Measurements from ENCODE around the gene GRHL3. TPM values are rescaled to one million over a fixed set of nuclear protein-coding genes. Genes with fewer than 3 reads are reported as not detected.

Gene GRHL3
- total and polyA plus RNA-seq, 7 donors = 0.23 to 0.63 TPM; not detected in 5

DNA sequence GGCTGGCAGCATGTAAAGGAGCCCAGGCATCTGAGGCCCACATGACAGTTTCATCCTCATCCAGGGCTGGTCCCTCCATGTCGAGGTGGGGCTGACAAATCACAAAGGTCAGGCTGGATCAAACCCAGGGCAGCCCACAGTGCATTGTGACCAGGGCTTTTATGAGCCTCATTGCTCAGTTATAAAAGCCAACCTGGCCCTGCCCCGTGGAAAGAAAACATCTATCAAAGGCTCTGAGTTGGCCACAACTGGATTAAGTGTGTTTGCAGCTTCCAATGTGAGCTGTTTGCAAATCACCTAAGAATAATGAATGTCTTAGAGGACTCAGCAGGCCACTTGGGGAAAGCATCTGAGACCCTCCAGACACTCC is 45.4 kb downstream of the GRHL3 start:
- TF ChIP-seq POLR2AphosphoS5 (IDR thresholded peaks at IDR 0.05) (no peak), POLR2A (IDR thresholded peaks at IDR 0.05) (no peak)
- TF ChIP-seq, protein P1, sequence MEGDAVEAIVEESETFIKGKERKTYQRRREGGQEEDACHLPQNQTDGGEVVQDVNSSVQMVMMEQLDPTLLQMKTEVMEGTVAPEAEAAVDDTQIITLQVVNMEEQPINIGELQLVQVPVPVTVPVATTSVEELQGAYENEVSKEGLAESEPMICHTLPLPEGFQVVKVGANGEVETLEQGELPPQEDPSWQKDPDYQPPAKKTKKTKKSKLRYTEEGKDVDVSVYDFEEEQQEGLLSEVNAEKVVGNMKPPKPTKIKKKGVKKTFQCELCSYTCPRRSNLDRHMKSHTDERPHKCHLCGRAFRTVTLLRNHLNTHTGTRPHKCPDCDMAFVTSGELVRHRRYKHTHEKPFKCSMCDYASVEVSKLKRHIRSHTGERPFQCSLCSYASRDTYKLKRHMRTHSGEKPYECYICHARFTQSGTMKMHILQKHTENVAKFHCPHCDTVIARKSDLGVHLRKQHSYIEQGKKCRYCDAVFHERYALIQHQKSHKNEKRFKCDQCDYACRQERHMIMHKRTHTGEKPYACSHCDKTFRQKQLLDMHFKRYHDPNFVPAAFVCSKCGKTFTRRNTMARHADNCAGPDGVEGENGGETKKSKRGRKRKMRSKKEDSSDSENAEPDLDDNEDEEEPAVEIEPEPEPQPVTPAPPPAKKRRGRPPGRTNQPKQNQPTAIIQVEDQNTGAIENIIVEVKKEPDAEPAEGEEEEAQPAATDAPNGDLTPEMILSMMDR (IDR thresholded peaks at IDR 0.05) = no peak
- DNase-seq = no peak
- Histone ChIP-seq H3K36me3 (peaks cover 0 to 23% (median 2%) of the 10 kb centered on the region in 4 donors), H3K9me3 (no peaks in the 10 kb centered on the region), H3K4me3 (no peak overlapping the region), H3K27me3 (no peaks in the 10 kb centered on the region), H3K4me1 (no peaks in the 10 kb centered on the region), H3K27ac (peak overlapping the region in 1 of 4 donors; percentile 47)
- 12 to 53% methylated on average over 2 of the region's 2 CpGs for WGBS, 2 donors
- intact Hi-C loops (cut with DNase I) = no loop called here

DNA sequence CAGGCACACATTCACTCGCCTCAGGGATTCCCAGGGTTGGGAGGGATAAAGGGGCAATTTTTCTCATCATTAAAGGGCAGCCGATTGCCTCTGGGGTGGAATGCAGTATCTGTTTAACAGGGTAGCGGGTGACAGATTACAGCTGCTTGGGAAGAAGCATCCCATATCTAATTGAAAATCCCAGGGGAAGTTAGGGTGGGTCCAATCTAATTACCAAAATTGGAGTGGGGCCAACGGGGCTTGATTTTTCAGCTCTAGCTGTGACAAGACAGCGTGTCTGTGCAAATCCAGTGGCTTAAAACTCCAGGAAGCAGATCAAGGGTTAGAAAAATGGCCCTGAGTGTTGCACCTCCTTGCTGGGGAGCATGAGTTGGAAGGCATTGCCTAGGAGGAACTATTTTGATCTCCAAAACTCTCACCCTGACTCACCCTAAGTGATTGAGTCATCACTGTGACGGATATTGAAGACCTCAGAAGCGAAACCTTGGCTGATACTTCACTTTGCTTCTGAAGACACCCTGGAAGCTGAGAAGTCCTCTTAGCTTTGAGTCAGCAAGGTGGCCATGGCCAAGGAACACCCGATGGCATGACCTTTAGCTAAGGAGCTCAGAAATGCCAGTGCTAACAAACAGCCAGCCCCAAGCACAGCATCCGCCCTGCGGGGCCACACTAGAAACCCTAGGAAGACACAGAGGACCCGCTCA is 46.0 kb downstream of the GRHL3 start:
- intact Hi-C loops (cut with DNase I) = no loop called here
- H3K36me3 ChIP-seq = peaks cover 0 to 21% (median 0%) of the 10 kb centered on the region in 4 donors
- no peaks in the 10 kb centered on the region for H3K27me3 ChIP-seq
- TF ChIP-seq, protein P1 (IDR thresholded peaks at IDR 0.05) = no peak
- TF ChIP-seq POLR2A (IDR thresholded peaks at IDR 0.05) (no peak), POLR2AphosphoS5 (IDR thresholded peaks at IDR 0.05) (no peak), EP300 (IDR thresholded peaks at IDR 0.05) (no peak)
- no peaks in the 10 kb centered on the region for H3K9me3 ChIP-seq
- peak overlapping the region in 1 of 4 donors; percentile 47 for H3K27ac ChIP-seq
- DNase-seq = peak; percentile 69
- no peaks in the 10 kb centered on the region for H3K4me1 ChIP-seq
- WGBS, 2 donors = 51 to 71% methylated on average over 11 of the region's 11 CpGs
- no peak overlapping the region for H3K4me3 ChIP-seq

DNA sequence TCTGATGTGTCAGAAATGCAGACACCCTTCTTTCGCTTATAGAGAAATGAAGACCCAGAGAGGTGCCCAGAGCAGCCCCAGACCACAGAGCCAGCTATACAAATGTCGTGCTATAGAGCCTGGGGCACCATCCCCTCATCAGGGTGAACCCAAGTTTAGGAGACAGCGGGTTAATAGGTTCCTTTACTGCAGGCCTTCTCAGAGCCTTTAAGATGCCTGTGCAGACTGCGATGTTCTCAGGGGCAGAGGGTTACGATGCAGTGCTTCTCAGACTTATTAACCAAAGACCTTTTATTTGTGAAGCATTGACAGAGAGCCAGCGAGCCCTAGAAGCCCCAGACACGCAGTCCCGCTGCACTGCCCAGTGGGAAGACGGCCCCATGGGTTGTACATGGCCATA is 47.5 kb downstream of the GRHL3 start:
- WGBS, 2 donors = 59 to 86% methylated on average over 9 of the region's 9 CpGs
- H3K27ac ChIP-seq = no peak overlapping the region
- intact Hi-C loops (cut with DNase I) = no loop called here

DNA sequence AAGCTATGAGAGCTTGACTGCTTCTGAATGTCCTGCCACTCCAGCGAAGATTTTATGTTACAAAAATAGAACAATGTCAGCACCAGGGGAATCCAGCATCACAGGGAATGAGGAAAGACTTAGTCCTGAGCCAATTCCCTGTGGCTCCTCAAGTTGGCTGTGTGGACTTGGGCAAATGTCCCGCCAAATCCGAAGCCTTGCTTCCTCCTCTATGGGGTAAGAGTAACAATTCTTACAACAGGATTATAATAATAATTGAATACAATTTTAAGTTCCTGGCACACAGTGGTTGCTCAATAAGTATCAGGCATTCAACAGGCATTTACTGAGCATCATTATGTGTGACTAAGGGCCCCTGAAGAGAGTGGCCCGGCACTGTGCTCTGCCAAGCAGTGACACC is 50.0 kb downstream of the GRHL3 start:
- H3K27me3 ChIP-seq = no peaks in the 10 kb centered on the region
- H3K36me3 ChIP-seq = peaks cover 0 to 34% (median 0%) of the 10 kb centered on the region in 4 donors
- no peak overlapping the region for H3K4me3 ChIP-seq
- no peak for TF ChIP-seq POLR2A (IDR thresholded peaks at IDR 0.05)
- TF ChIP-seq, protein P1 (IDR thresholded peaks at IDR 0.05) = no peak
- no peak for TF ChIP-seq EP300 (IDR thresholded peaks at IDR 0.05)
- no peak for TF ChIP-seq POLR2AphosphoS5 (IDR thresholded peaks at IDR 0.05)
- peak; percentile 72 for DNase-seq
- intact Hi-C loops (cut with DNase I) = no loop called here
- H3K9me3 ChIP-seq = no peaks in the 10 kb centered on the region
- H3K4me1 ChIP-seq = no peaks in the 10 kb centered on the region
- H3K27ac ChIP-seq = no peak overlapping the region
- 94 to 95% methylated on average over 4 of the region's 4 CpGs for WGBS, 2 donors

More for the DNA sequence above, 47.5 kb downstream of the GRHL3 start:
- no peaks in the 10 kb centered on the region for H3K9me3 ChIP-seq
- no peak overlapping the region for H3K4me3 ChIP-seq
- TF ChIP-seq EP300 (IDR thresholded peaks at IDR 0.05) (no peak), POLR2AphosphoS5 (IDR thresholded peaks at IDR 0.05) (no peak), POLR2A (IDR thresholded peaks at IDR 0.05) (no peak)
- TF ChIP-seq, protein P1 (IDR thresholded peaks at IDR 0.05) = no peak
- no peak for DNase-seq
- H3K36me3 ChIP-seq = peaks cover 0 to 21% (median 0%) of the 10 kb centered on the region in 4 donors
- no peaks in the 10 kb centered on the region for H3K27me3 ChIP-seq
- H3K4me1 ChIP-seq = no peaks in the 10 kb centered on the region
